ENCODE data around the gene PAPPA2. TPM values are rescaled to one million over a fixed set of nuclear protein-coding genes. Genes with fewer than 3 reads are reported as not detected.

Gene PAPPA2
- total RNA-seq, 5 donors from 2014 or later (not counting 1 experiment from before 2014, with no cell fraction given), result 0.03 to 0.06 TPM; not detected in 3

GRCh38 chr1:176885341-176885740 lies 422.4 kb downstream of the PAPPA2 start:
- Histone ChIP-seq H3K4me1 (ENCODE audit: control insufficient read depth in 1 of 2, extremely low read depth in 1 of 2, insufficient read depth in 2 of 2, low read length in 2 of 2) (no peaks in the 10 kb centered on the region), H3K36me3 (ENCODE audit: control insufficient read depth in 2 of 2, extremely low read depth in 1 of 2, insufficient read depth in 1 of 2, low read length in 1 of 2) (no peaks in the 10 kb centered on the region), H3K27ac (ENCODE audit: low read length) (no peak overlapping the region), H3K4me3 (ENCODE audit: control insufficient read depth in 1 of 2, extremely low read depth in 1 of 2, low read length in 1 of 2) (no peak overlapping the region), H3K27me3 (replicated peaks in 1 of 2; ENCODE audit: control insufficient read depth in 2 of 2, extremely low read depth in 1 of 2, insufficient read depth in 2 of 2, low read length in 1 of 2) (no peaks in the 10 kb centered on the region), H3K9me3 (no peaks in the 10 kb centered on the region)
- no peak for ATAC-seq (replicated peaks in 1 of 4)
- no peak for DNase-seq
- ChIA-PET CTCF (no interaction called here), POLR2A (no interaction called here)
- no peaks in the 10 kb centered on the region for H3K4me1 Mint-ChIP-seq
- H3K36me3 Mint-ChIP-seq, result no peaks in the 10 kb centered on the region
- H3K4me3 Mint-ChIP-seq, result no peak overlapping the region
- no CpG with 5 or more reads among the region's 3 CpGs for WGBS (ENCODE audit: insufficient coverage)
- H3K27ac Mint-ChIP-seq, result no peak overlapping the region
- H3K27me3 Mint-ChIP-seq, result peaks cover 1 to 11% of the 10 kb centered on the region in 2 donors
- H3K9me3 Mint-ChIP-seq, result peaks cover 0 to 14% (median 0%) of the 10 kb centered on the region in 3 donors

- Histone ChIP-seq H3K9me3 (no peaks in the 10 kb centered on the region), H3K4me1 (ENCODE audit: control insufficient read depth in 1 of 2, extremely low read depth in 1 of 2, insufficient read depth in 2 of 2, low read length in 2 of 2) (no peaks in the 10 kb centered on the region), H3K36me3 (ENCODE audit: control insufficient read depth in 2 of 2, extremely low read depth in 1 of 2, insufficient read depth in 1 of 2, low read length in 1 of 2) (no peaks in the 10 kb centered on the region), H3K27me3 (replicated peaks in 1 of 2; ENCODE audit: control insufficient read depth in 2 of 2, extremely low read depth in 1 of 2, insufficient read depth in 2 of 2, low read length in 1 of 2) (no peaks in the 10 kb centered on the region), H3K4me3 (ENCODE audit: control insufficient read depth in 1 of 2, extremely low read depth in 1 of 2, low read length in 1 of 2) (no peak overlapping the region), H3K27ac (ENCODE audit: low read length) (no peak overlapping the region)
- CTCF ChIA-PET, result no interaction called here
- peaks cover 0 to 14% (median 0%) of the 10 kb centered on the region in 3 donors for H3K9me3 Mint-ChIP-seq
- H3K36me3 Mint-ChIP-seq, result no peaks in the 10 kb centered on the region
- H3K4me1 Mint-ChIP-seq, result no peaks in the 10 kb centered on the region
- H3K27ac Mint-ChIP-seq, result no peak overlapping the region
- WGBS (ENCODE audit: insufficient coverage), result 80% methylated on average over 1 of the region's 2 CpGs
- peaks cover 1 to 10% of the 10 kb centered on the region in 2 donors for H3K27me3 Mint-ChIP-seq
- POLR2A ChIA-PET, result no interaction called here
- H3K4me3 Mint-ChIP-seq, result no peak overlapping the region
- ATAC-seq (replicated peaks in 1 of 4), result no peak
- DNase-seq, result no peak
Observed at GRCh38 chr1:176885751-176886150, 422.8 kb downstream of the PAPPA2 start.

DNA sequence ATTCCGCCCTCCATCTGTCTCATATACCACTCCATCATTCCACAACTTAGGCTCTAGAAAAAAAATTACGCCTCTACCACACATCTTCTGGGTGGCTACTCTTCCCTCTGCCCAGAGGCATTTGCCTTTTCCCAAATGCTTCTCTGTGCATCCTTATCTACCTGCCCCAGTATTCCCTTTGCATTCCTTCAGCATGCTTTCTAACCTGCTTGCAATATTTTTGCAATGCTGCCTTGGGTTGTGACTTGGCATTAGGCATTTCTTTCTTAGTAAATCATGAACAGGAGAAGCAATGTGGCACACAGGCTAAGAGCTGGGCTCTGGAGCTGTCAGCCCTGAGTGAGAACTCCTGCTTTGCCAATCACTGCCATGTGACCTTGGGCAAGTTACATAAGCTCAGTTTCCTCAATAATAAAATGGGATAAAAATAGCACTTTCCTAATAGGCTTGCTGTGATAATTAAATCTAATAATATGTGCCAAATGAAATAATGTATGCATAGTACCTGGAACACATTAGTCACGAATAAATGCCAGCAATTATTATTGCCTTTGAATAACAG lies 425.6 kb downstream of the PAPPA2 start:
- H3K27me3 ChIP-seq (replicated peaks in 1 of 2; ENCODE audit: control insufficient read depth in 2 of 2, extremely low read depth in 1 of 2, insufficient read depth in 2 of 2, low read length in 1 of 2), result no peaks in the 10 kb centered on the region
- POLR2A ChIA-PET, result no interaction called here
- no peaks in the 10 kb centered on the region for H3K9me3 ChIP-seq
- H3K4me1 Mint-ChIP-seq, result no peaks in the 10 kb centered on the region
- CTCF ChIA-PET, result no interaction called here
- no peaks in the 10 kb centered on the region for H3K4me1 ChIP-seq (ENCODE audit: control insufficient read depth in 1 of 2, extremely low read depth in 1 of 2, insufficient read depth in 2 of 2, low read length in 2 of 2)
- H3K36me3 ChIP-seq (ENCODE audit: control insufficient read depth in 2 of 2, extremely low read depth in 1 of 2, insufficient read depth in 1 of 2, low read length in 1 of 2), result no peaks in the 10 kb centered on the region
- H3K4me3 Mint-ChIP-seq, result no peak overlapping the region
- no peak overlapping the region for H3K27ac Mint-ChIP-seq
- no peaks in the 10 kb centered on the region for H3K36me3 Mint-ChIP-seq
- DNase-seq (no peak), ATAC-seq (replicated peaks in 1 of 4) (no peak)
- H3K9me3 Mint-ChIP-seq, result peaks cover 0 to 14% (median 0%) of the 10 kb centered on the region in 3 donors
- no peak overlapping the region for H3K27ac ChIP-seq (ENCODE audit: low read length)
- 79% methylated on average over 2 of the region's 3 CpGs for WGBS (ENCODE audit: insufficient coverage)
- H3K27me3 Mint-ChIP-seq, result peaks cover 1 to 10% of the 10 kb centered on the region in 2 donors
- no peak overlapping the region for H3K4me3 ChIP-seq (ENCODE audit: control insufficient read depth in 1 of 2, extremely low read depth in 1 of 2, low read length in 1 of 2)

GRCh38 chr1:176893625-176894352 lies 430.8 kb downstream of the PAPPA2 start:
- peaks cover 0 to 13% of the 10 kb centered on the region in 2 experiments for H3K27me3 ChIP-seq (replicated peaks in 1 of 2; ENCODE audit: control insufficient read depth in 2 of 2, extremely low read depth in 1 of 2, insufficient read depth in 2 of 2, low read length in 1 of 2)
- DNase-seq (no peak), ATAC-seq (replicated peaks in 1 of 4) (no peak)
- no peak overlapping the region for H3K27ac ChIP-seq (ENCODE audit: low read length)
- H3K27me3 Mint-ChIP-seq, result peaks cover 4 to 10% of the 10 kb centered on the region in 2 donors
- no peak overlapping the region for H3K27ac Mint-ChIP-seq
- H3K36me3 ChIP-seq (ENCODE audit: control insufficient read depth in 2 of 2, extremely low read depth in 1 of 2, insufficient read depth in 1 of 2, low read length in 1 of 2), result no peaks in the 10 kb centered on the region
- no peak overlapping the region for H3K4me3 Mint-ChIP-seq
- 11% methylated on average over 1 of the region's 7 CpGs for WGBS (ENCODE audit: insufficient coverage)
- ChIA-PET CTCF (no interaction called here), POLR2A (interaction anchor here in 1 of 2 donors (0.6 kb wide), 1 partner anchor 44 kb away, joined by 3 read pairs; no protein-coding TSS in a partner anchor)
- no peaks in the 10 kb centered on the region for H3K9me3 ChIP-seq
- no peaks in the 10 kb centered on the region for H3K36me3 Mint-ChIP-seq
- H3K4me1 Mint-ChIP-seq, result peaks cover 3 to 8% (median 8%) of the 10 kb centered on the region in 3 donors
- no peak overlapping the region for H3K4me3 ChIP-seq (ENCODE audit: control insufficient read depth in 1 of 2, extremely low read depth in 1 of 2, low read length in 1 of 2)
- no peaks in the 10 kb centered on the region for H3K9me3 Mint-ChIP-seq
- no peaks in the 10 kb centered on the region for H3K4me1 ChIP-seq (ENCODE audit: control insufficient read depth in 1 of 2, extremely low read depth in 1 of 2, insufficient read depth in 2 of 2, low read length in 2 of 2)

GRCh38 chr1:176894450-176894849 lies 431.5 kb downstream of the PAPPA2 start:
- Mint-ChIP-seq H3K4me3 (no peak overlapping the region), H3K9me3 (no peaks in the 10 kb centered on the region), H3K4me1 (peaks cover 3 to 8% (median 8%) of the 10 kb centered on the region in 3 donors), H3K27ac (no peak overlapping the region), H3K27me3 (peaks cover 4 to 8% of the 10 kb centered on the region in 2 donors), H3K36me3 (no peaks in the 10 kb centered on the region)
- Histone ChIP-seq H3K36me3 (ENCODE audit: control insufficient read depth in 2 of 2, extremely low read depth in 1 of 2, insufficient read depth in 1 of 2, low read length in 1 of 2) (no peaks in the 10 kb centered on the region), H3K9me3 (no peaks in the 10 kb centered on the region), H3K4me3 (ENCODE audit: control insufficient read depth in 1 of 2, extremely low read depth in 1 of 2, low read length in 1 of 2) (no peak overlapping the region), H3K27ac (ENCODE audit: low read length) (no peak overlapping the region), H3K4me1 (ENCODE audit: control insufficient read depth in 1 of 2, extremely low read depth in 1 of 2, insufficient read depth in 2 of 2, low read length in 2 of 2) (no peaks in the 10 kb centered on the region), H3K27me3 (replicated peaks in 1 of 2; ENCODE audit: control insufficient read depth in 2 of 2, extremely low read depth in 1 of 2, insufficient read depth in 2 of 2, low read length in 1 of 2) (peaks cover 0 to 13% of the 10 kb centered on the region in 2 experiments)
- no peak for DNase-seq
- CTCF ChIA-PET, result no interaction called here
- POLR2A ChIA-PET, result interaction anchor here in 1 of 2 donors (0.6 kb wide), 1 partner anchor 44 kb away, joined by 3 read pairs; no protein-coding TSS in a partner anchor
- 88% methylated on average over 7 of the region's 8 CpGs for WGBS (ENCODE audit: insufficient coverage)
- no peak for ATAC-seq (replicated peaks in 1 of 4)
